Sigmoid colon (tissue), 7 donors: ENCODE data around the gene DLK2. TPM values are rescaled to one million over a fixed set of nuclear protein-coding genes. Genes with fewer than 3 reads are reported as not detected.

Experiments
- DNase-seq: peaks from one replicate; pipeline ENCODE4 v3.0.0-alpha.2; 2019
- H3K27ac ChIP-seq, 4 donors: fragments of 200-600 bp; sonication (generic); one replicate each; pipeline ENCODE4 v1.5.1; 2016 to 2019; ENCODE audit warnings: mild to moderate bottlenecking in 1 of 4
- H3K27me3 ChIP-seq, 3 donors: fragments of 200-600 bp; sonication (generic); one replicate each; pipeline ENCODE4 v1.5.1; 2019; ENCODE audit warnings: mild to moderate bottlenecking in 1 of 3
- H3K36me3 ChIP-seq, 4 donors: fragments of 200-600 bp; sonication (generic); one replicate each; pipeline ENCODE4 v1.5.1; 2016 to 2019
- H3K4me1 ChIP-seq, 4 donors: fragments of 200-600 bp; sonication (generic); one replicate each; pipeline ENCODE4 v1.5.1; 2017 to 2019
- H3K4me3 ChIP-seq, 4 donors: fragments of 200-600 bp; sonication (generic); one replicate each; pipeline ENCODE4 v1.5.1; 2017 to 2019; ENCODE audit warnings: mild to moderate bottlenecking in 2 of 4, moderate library complexity in 1 of 4
- H3K9me3 ChIP-seq, 4 donors: fragments of 200-600 bp in 3 of 4; sonication (generic) in 3 of 4; one replicate each; pipeline versions ENCODE4 v1.5.1 to v1.6.1; 2013 to 2019
- CTCF ChIP-seq, 4 experiments: fragments of 450-650 bp in 3 of 4; fragments of 200-600 bp in 1 of 4; IDR thresholded peaks; one replicate each; pipeline ENCODE4 v1.5.1; 2016 to 2019; ENCODE audit warnings: antibody characterized with exemption in 4 of 4, mild to moderate bottlenecking in 3 of 4, moderate library complexity in 2 of 4
- EP300 ChIP-seq, 4 donors: sonication (generic); formaldehyde crosslinking; IDR thresholded peaks; one replicate each; pipeline ENCODE4 v1.6.1; 2017; ENCODE audit warnings: antibody characterized with exemption in 4 of 4
- POLR2A ChIP-seq, 2 donors: fragments of 450-650 bp; IDR thresholded peaks; one replicate each; pipeline ENCODE4 v1.6.1; 2016; ENCODE audit warnings: antibody characterized with exemption in 2 of 2, mild to moderate bottlenecking in 2 of 2, moderate library complexity in 2 of 2
- POLR2AphosphoS5 ChIP-seq, 4 donors: sonication (generic); formaldehyde crosslinking; IDR thresholded peaks; one replicate each; pipeline ENCODE4 v1.6.1; 2017; ENCODE audit warnings: antibody characterized with exemption in 4 of 4
- WGBS, 2 donors: extraction: QIAGEN DNeasy Blood & Tissue Kit; methylation state at CpG; one replicate each; pipeline ENCODE4 v1.1.7; 2013; 5-methylcytosine and 5-hydroxymethylcytosine counted together
- intact Hi-C: fragments of 100-400 bp; cut with DNase I; formaldehyde crosslinking; loops from one replicate; pipeline ENCODE4 v1.15.1; 2023
- polyA plus RNA-seq, 3 donors: library from polyadenylated mRNA; stranded (reverse); fragments of 200-250 nt; gene quantifications; one replicate each; pipeline ENCODE4 v1.2.3, GENCODE V29; 2013
- total RNA-seq, 4 donors: library from RNA; depleted of rRNA; stranded (reverse); fragments of >200 nt; gene quantifications; one replicate each; pipeline ENCODE4 v1.1.0, GENCODE V29; 2016
- donor health status: healthy with polysubstance abuse.
- donor health status: Bipolar disorder and iron deficiency.
- donor health status: healthy.

DLK2 gene
- total and polyA plus RNA-seq, 7 donors, result 0.64 TPM; not detected in 6

GRCh38 chr6:43437700-43438099 lies 17.6 kb downstream of the DLK2 start:
- Histone ChIP-seq H3K27me3 (no peaks in the 10 kb centered on the region), H3K4me1 (peaks cover 0 to 25% (median 23%) of the 10 kb centered on the region in 4 donors), H3K9me3 (no peaks in the 10 kb centered on the region), H3K36me3 (peaks cover 6 to 66% (median 21%) of the 10 kb centered on the region in 4 donors), H3K27ac (peak overlapping the region; percentile 50 to 77 (median 70)), H3K4me3 (no peak overlapping the region)
- intact Hi-C loops, result no loop called here
- 69 to 70% methylated on average over 4 of the region's 4 CpGs for WGBS, 2 donors
- TF ChIP-seq CTCF (IDR thresholded peaks at IDR 0.05) (no peak), POLR2AphosphoS5 (IDR thresholded peaks at IDR 0.05) (no peak), POLR2A (IDR thresholded peaks at IDR 0.05) (no peak), EP300 (IDR thresholded peaks at IDR 0.05) (no peak)
- no peak for DNase-seq

- peak overlapping the region; percentile 50 to 77 (median 70) for H3K27ac ChIP-seq
- H3K9me3 ChIP-seq, result no peaks in the 10 kb centered on the region
- no peaks in the 10 kb centered on the region for H3K27me3 ChIP-seq
- WGBS, 2 donors, result 18 to 57% methylated on average over 5 of the region's 5 CpGs
- intact Hi-C loops, result no loop called here
- peaks cover 0 to 25% (median 23%) of the 10 kb centered on the region in 4 donors for H3K4me1 ChIP-seq
- peaks cover 6 to 65% (median 15%) of the 10 kb centered on the region in 4 donors for H3K36me3 ChIP-seq
- no peak for TF ChIP-seq POLR2A (IDR thresholded peaks at IDR 0.05)
- TF ChIP-seq POLR2AphosphoS5 (IDR thresholded peaks at IDR 0.05), result peak in 1 of 4 donors; percentile 25
- no peak overlapping the region for H3K4me3 ChIP-seq
- DNase-seq, result no peak
Observed at GRCh38 chr6:43436577-43437282, 18.6 kb downstream of the DLK2 start.

GRCh38 chr6:43435682-43436437 lies 19.5 kb downstream of the DLK2 start:
- TF ChIP-seq POLR2A (IDR thresholded peaks at IDR 0.05) (no peak), POLR2AphosphoS5 (IDR thresholded peaks at IDR 0.05) (no peak), CTCF (IDR thresholded peaks at IDR 0.05) (no peak), EP300 (IDR thresholded peaks at IDR 0.05) (no peak)
- no peaks in the 10 kb centered on the region for H3K27me3 ChIP-seq
- 93% methylated on average over 9 of the region's 9 CpGs for WGBS, 2 donors
- H3K4me1 ChIP-seq, result peaks cover 0 to 25% (median 23%) of the 10 kb centered on the region in 4 donors
- no peak overlapping the region for H3K4me3 ChIP-seq
- H3K27ac ChIP-seq, result peak overlapping the region; percentile 50 to 77 (median 70)
- no peaks in the 10 kb centered on the region for H3K9me3 ChIP-seq
- intact Hi-C loops, result no loop called here
- no peak for DNase-seq
- H3K36me3 ChIP-seq, result peaks cover 6 to 63% (median 10%) of the 10 kb centered on the region in 4 donors

GRCh38 chr6:43434943-43435342 lies 20.4 kb downstream of the DLK2 start:
- H3K4me1 ChIP-seq, result peaks cover 0 to 25% (median 24%) of the 10 kb centered on the region in 4 donors
- intact Hi-C loops, result no loop called here
- H3K27ac ChIP-seq, result no peak overlapping the region
- TF ChIP-seq EP300 (IDR thresholded peaks at IDR 0.05) (no peak), CTCF (IDR thresholded peaks at IDR 0.05) (no peak), POLR2A (IDR thresholded peaks at IDR 0.05) (no peak), POLR2AphosphoS5 (IDR thresholded peaks at IDR 0.05) (no peak)
- DNase-seq, result no peak
- no peaks in the 10 kb centered on the region for H3K27me3 ChIP-seq
- peaks cover 2 to 56% (median 10%) of the 10 kb centered on the region in 4 donors for H3K36me3 ChIP-seq
- WGBS, 2 donors, result 94 to 95% methylated on average over 4 of the region's 4 CpGs
- H3K4me3 ChIP-seq, result no peak overlapping the region
- no peaks in the 10 kb centered on the region for H3K9me3 ChIP-seq
